Brain microvascular endothelial cell (primary cell): Measurements from ENCODE around the gene LRRC36.

Experiments
- DNase-seq: peaks from one replicate; pipeline ENCODE4 v3.0.0-alpha.2; 2020
- H3K27ac ChIP-seq: fragments of 250-450 bp; sonication (Bioruptor Pico); 2 replicates; pipeline ENCODE4 v1.5.1; 2020; ENCODE audit warnings: mild to moderate bottlenecking, moderate library complexity
- H3K27me3 ChIP-seq: fragments of 250-450 bp; sonication (Bioruptor Pico); replicated peaks from 2 replicates; pipeline ENCODE4 v1.5.1; 2020; ENCODE audit warnings: mild to moderate bottlenecking
- H3K36me3 ChIP-seq: fragments of 250-450 bp; sonication (Bioruptor Pico); replicated peaks from 2 replicates; pipeline ENCODE4 v1.5.1; 2020; ENCODE audit warnings: mild to moderate bottlenecking
- H3K4me3 ChIP-seq: 2 replicates; pipeline ENCODE4 v1.5.1; 2011; ENCODE audit warnings: low read depth, mild to moderate bottlenecking, control low read depth, low read length, moderate library complexity
- CTCF ChIP-seq: IDR thresholded peaks from 2 replicates; pipeline ENCODE4 v1.5.1; 2011; ENCODE audit warnings: low read depth, mild to moderate bottlenecking, moderate library complexity, low read length, control low read depth, inconsistent platforms; ENCODE audit errors: missing control alignments
- in situ Hi-C: cut with HindIII; loops from 2 replicates; pipeline ENCODE4 v1.10.0; 2017; ENCODE audit warnings: low sequenced_read_pairs, low pct_ligation_motif_present

The LRRC36 gene

DNA sequence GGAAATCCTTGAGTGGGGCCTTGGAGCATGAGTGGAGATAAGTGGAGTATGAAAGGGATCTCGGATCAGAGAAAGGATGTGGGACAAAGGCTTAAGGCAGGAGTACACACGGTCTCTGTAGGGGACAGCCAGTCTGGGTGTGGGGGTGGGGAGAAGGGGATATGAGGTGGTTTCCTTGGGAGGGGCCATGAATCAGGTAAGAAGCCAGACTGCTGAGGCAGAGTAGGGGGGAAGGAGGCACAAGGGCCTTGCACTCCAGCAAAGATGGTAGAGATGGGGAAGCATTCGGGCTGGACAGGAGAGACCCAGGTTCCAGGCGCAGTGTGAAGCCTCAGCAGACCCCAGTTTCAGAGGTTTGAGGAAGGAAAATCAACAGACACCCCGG lies 105.9 kb downstream of the LRRC36 start:
- no peak overlapping the region for H3K4me3 ChIP-seq
- in situ Hi-C loops = no loop called here
- H3K27me3 ChIP-seq = peaks cover 17% of the 10 kb centered on the region
- H3K27ac ChIP-seq = no peak overlapping the region
- no peak for TF ChIP-seq CTCF
- no peak for DNase-seq
- peaks cover 6% of the 10 kb centered on the region for H3K36me3 ChIP-seq

DNA sequence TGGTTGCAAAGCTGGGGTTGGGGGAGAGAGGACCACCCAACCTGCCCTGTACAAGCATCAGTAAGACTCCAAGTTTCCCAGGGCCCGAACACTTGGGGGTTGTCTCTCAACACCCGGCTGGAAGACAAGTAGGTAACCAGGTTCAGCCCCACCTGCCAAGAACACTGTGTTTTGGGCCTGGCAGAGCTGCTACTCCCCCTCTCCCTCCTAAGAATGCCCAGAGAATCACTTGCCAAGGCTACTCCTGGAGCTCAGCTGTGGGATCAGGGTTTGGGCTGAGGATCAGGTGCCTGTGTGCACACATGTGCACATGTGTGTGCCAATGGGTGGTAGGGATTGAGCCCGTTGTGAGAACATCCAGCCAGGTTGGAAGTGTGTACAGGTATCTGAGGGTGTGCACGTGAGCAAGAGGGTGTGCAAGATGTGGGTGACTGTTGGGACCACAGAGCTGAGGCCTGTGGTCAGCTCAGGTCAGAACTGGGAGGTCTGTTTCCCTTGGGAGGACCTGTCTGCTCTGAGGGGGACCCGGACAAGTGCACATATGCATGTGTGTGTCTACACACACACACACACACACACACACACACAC lies 106.6 kb downstream of the LRRC36 start:
- peaks cover 14% of the 10 kb centered on the region for H3K27me3 ChIP-seq
- in situ Hi-C loops = no loop called here
- TF ChIP-seq CTCF = no peak
- H3K4me3 ChIP-seq = no peak overlapping the region
- peaks cover 13% of the 10 kb centered on the region for H3K36me3 ChIP-seq
- DNase-seq = no peak
- no peak overlapping the region for H3K27ac ChIP-seq
